ENCODE results near the gene ITPKA. TPM values are rescaled to one million over a fixed set of nuclear protein-coding genes. Genes with fewer than 3 reads are reported as not detected.

Gene ITPKA
- total RNA-seq, 1 donor from 2014 or later = 0.32 TPM

DNA sequence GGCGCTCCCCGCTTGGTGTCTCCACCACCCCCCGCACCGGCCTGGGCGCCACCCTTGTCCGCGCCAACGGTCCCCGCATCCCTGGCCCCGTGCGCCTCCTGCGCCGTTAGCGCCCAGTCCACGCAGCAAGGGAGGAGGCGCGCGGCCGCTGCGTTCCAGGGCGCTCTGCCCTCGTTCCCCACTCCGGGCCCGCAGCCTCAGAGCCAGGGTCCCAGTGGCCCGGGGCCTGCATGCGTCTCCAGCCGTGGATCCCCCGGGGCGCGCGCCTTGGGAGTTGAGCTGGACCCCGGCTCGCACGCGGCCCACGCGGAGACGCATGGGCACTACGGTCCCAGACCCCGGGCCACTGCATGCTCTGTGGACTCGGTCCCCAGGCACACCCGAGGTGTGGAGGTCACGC, 7.4 kb upstream of the ITPKA start:
- intact Hi-C loops (cut with DNase I) = no loop called here
- no peak overlapping the region for H3K27ac ChIP-seq
- H3K27me3 ChIP-seq (ENCODE audit: low read depth) = peaks cover 16% of the 10 kb centered on the region
- H3K4me3 ChIP-seq = no peak overlapping the region
- no peaks in the 10 kb centered on the region for H3K9me3 ChIP-seq
- DNase-seq (no peak), ATAC-seq (peak in 1 of 2 donors; percentile 13)
- TF ChIP-seq, protein P1, sequence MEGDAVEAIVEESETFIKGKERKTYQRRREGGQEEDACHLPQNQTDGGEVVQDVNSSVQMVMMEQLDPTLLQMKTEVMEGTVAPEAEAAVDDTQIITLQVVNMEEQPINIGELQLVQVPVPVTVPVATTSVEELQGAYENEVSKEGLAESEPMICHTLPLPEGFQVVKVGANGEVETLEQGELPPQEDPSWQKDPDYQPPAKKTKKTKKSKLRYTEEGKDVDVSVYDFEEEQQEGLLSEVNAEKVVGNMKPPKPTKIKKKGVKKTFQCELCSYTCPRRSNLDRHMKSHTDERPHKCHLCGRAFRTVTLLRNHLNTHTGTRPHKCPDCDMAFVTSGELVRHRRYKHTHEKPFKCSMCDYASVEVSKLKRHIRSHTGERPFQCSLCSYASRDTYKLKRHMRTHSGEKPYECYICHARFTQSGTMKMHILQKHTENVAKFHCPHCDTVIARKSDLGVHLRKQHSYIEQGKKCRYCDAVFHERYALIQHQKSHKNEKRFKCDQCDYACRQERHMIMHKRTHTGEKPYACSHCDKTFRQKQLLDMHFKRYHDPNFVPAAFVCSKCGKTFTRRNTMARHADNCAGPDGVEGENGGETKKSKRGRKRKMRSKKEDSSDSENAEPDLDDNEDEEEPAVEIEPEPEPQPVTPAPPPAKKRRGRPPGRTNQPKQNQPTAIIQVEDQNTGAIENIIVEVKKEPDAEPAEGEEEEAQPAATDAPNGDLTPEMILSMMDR (IDR thresholded peaks at IDR 0.05) = no peak
- peaks cover 13% of the 10 kb centered on the region for H3K36me3 ChIP-seq
- H3K4me1 ChIP-seq = no peaks in the 10 kb centered on the region

DNA sequence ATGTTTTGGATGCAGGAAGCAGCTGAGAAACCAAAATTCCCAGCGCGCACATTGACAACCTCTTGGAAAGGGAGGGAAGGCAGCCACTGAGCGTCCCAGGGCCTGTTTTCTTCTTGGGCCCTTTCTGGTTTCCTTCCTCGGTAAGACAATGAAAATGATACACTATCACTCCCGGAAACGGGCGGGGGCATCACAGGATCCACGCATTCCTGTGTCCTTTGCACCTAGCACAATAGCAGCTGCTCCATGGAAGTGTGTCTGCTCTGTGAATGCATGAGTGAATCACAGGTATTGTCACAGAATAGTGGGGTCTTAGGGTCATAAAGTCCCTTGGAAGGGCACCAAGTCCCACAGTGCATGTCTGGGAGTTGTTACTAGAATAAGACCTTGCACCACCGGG, 6.3 kb upstream of the ITPKA start:
- DNase-seq (no peak), ATAC-seq (no peak)
- Histone ChIP-seq H3K4me3 (no peak overlapping the region), H3K27ac (no peak overlapping the region), H3K27me3 (ENCODE audit: low read depth) (peaks cover 23% of the 10 kb centered on the region), H3K36me3 (peaks cover 2% of the 10 kb centered on the region), H3K9me3 (no peaks in the 10 kb centered on the region), H3K4me1 (peaks cover 4% of the 10 kb centered on the region)
- TF ChIP-seq, protein P1 (IDR thresholded peaks at IDR 0.05) = no peak
- intact Hi-C loops (cut with DNase I) = no loop called here

DNA sequence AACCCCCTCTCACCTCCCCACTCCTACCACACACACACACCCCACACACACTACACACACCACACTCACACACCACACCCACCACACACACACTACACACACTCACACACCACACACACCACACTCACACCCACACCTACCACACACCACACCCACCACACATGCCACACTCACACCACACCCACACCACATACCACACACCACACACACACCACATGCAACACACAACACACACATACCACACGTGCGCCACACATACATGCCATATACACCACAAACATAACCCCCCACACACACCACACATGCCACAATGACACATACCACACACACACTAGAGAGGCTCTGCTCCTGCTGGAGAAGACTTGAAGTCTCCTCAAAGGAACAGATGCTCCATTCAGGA, 5.9 kb upstream of the ITPKA start:
- DNase-seq (no peak), ATAC-seq (no peak)
- H3K9me3 ChIP-seq = no peaks in the 10 kb centered on the region
- H3K27ac ChIP-seq = no peak overlapping the region
- TF ChIP-seq, protein P1 (IDR thresholded peaks at IDR 0.05) = no peak
- no peak overlapping the region for H3K4me3 ChIP-seq
- intact Hi-C loops (cut with DNase I) = no loop called here
- H3K36me3 ChIP-seq = no peaks in the 10 kb centered on the region
- H3K4me1 ChIP-seq = peaks cover 9% of the 10 kb centered on the region
- peaks cover 23% of the 10 kb centered on the region for H3K27me3 ChIP-seq (ENCODE audit: low read depth)

DNA sequence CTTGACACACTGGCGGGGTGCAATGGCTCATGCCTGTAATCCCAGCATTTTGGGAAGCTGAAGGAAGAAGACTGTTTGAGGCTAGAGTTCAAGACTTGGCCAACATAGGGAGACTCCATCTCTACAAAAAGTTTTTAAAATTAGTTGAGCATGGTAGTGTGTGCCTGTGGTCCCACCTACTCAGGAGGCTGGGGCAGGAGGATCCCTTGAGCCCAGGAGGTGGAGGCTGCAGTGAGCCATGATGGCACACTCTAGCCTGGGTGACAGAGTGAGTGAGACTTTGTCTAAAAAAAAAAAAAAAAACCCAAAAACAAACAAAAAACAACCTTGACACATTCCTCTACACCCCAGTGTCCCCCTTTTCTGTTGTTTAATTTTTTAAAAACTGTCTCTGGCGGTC, 4.0 kb upstream of the ITPKA start:
- Histone ChIP-seq H3K9me3 (no peaks in the 10 kb centered on the region), H3K27ac (no peak overlapping the region), H3K4me3 (no peak overlapping the region), H3K27me3 (ENCODE audit: low read depth) (peaks cover 30% of the 10 kb centered on the region), H3K4me1 (peaks cover 21% of the 10 kb centered on the region), H3K36me3 (no peaks in the 10 kb centered on the region)
- intact Hi-C loops (cut with DNase I) = no loop called here
- TF ChIP-seq, protein P1 (IDR thresholded peaks at IDR 0.05) = no peak
- DNase-seq (no peak), ATAC-seq (no peak)

DNA sequence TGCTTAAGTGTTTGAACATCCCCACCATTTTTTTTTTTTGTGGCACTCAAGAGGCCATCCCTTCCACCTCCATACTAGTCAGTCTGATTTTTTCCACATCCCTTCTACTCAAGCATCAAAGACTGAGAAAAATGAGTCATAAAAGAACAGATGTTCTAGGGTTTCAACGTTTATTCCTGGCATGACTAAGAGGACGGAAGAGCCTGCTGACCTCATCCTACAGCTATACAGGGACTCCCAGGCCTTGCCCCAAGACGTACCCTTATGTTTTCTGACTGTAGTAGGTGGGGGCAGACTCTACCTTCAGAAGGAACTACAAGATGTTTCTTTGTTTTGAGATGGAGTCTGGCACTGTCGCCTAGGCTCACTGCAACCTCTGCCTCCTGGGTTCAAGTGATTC, 3.3 kb upstream of the ITPKA start:
- intact Hi-C loops (cut with DNase I) = no loop called here
- no peak overlapping the region for H3K4me3 ChIP-seq
- no peaks in the 10 kb centered on the region for H3K36me3 ChIP-seq
- peaks cover 37% of the 10 kb centered on the region for H3K27me3 ChIP-seq (ENCODE audit: low read depth)
- no peak overlapping the region for H3K27ac ChIP-seq
- DNase-seq = no peak
- TF ChIP-seq, protein P1 (IDR thresholded peaks at IDR 0.05) = no peak
- peaks cover 28% of the 10 kb centered on the region for H3K4me1 ChIP-seq
- H3K9me3 ChIP-seq = no peaks in the 10 kb centered on the region
- no peak for ATAC-seq

DNA sequence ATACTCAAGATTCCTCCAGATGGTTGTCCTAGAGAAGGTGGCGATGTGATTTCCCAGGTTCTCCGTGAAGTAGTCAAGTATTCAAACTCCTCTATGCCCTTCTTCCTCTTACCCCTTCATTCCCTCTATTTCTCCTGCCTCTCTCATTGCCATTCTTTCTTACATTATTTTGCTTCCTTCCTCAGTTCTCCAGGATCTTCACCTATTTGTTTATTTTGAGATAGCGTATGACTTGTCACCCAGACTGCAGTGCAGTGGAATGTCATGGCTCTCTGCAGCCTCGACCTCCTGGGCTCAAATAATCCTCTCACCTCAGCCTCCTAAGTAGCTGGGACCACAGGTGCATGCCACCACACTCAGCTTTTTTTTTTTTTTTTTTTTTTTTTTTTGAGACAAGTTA, 1.8 kb upstream of the ITPKA start:
- no peak for DNase-seq
- TF ChIP-seq, protein P1 (IDR thresholded peaks at IDR 0.05) = no peak
- Histone ChIP-seq H3K4me3 (no peak overlapping the region), H3K9me3 (no peaks in the 10 kb centered on the region), H3K27ac (no peak overlapping the region), H3K4me1 (peaks cover 35% of the 10 kb centered on the region), H3K36me3 (no peaks in the 10 kb centered on the region), H3K27me3 (ENCODE audit: low read depth) (peaks cover 49% of the 10 kb centered on the region)
- intact Hi-C loops (cut with DNase I) = no loop called here
- no peak for ATAC-seq

Measured in lower lobe of right lung (tissue), 2 donors.